HepG2 (cell line): Measurements from ENCODE around the gene TSSK3. TPM values are rescaled to one million over a fixed set of nuclear protein-coding genes. Genes with fewer than 3 reads are reported as not detected.
A peak's percentile ranks its signal among the peaks of the same experiment; 100 is the strongest.

Source experiments
- E2F2 ChIP-seq: sonication (generic); formaldehyde crosslinking; IDR thresholded peaks from 2 replicates; pipeline ENCODE4 v1.4.0; 2020; ENCODE audit warnings: missing genetic modification reagents, borderline replicate concordance
- KIAA2018 ChIP-seq: sonication (generic); formaldehyde crosslinking; IDR thresholded peaks from 2 replicates; pipeline ENCODE4 v1.5.0; 2020; ENCODE audit warnings: mild to moderate bottlenecking, missing genetic modification reagents, borderline replicate concordance
- NFIB ChIP-seq: sonication (generic); formaldehyde crosslinking; IDR thresholded peaks from 2 replicates; pipeline ENCODE4 v1.9.0; 2021; ENCODE audit warnings: missing genetic modification reagents, mild to moderate bottlenecking, borderline replicate concordance
- NFIC ChIP-seq: IDR thresholded peaks from 2 replicates; pipeline ENCODE4 v1.6.1; 2012; ENCODE audit warnings: mild to moderate bottlenecking, low read length, inconsistent platforms
- PRDM4 ChIP-seq: sonication (generic); formaldehyde crosslinking; IDR thresholded peaks from 2 replicates; pipeline ENCODE4 v1.9.0; 2021; ENCODE audit warnings: missing genetic modification reagents, borderline replicate concordance
- SMC3 ChIP-seq: IDR thresholded peaks from 2 replicates; pipeline ENCODE4 v1.6.1; 2011; ENCODE audit warnings: low read length, improper control_type of control experiment
- YEATS4 ChIP-seq: sonication (generic); formaldehyde crosslinking; IDR thresholded peaks from 2 replicates; pipeline ENCODE4 v1.4.0; 2020; ENCODE audit warnings: missing genetic modification reagents, borderline replicate concordance
- ZFP36L2 ChIP-seq: sonication (generic); formaldehyde crosslinking; IDR thresholded peaks from 2 replicates; pipeline ENCODE4 v1.4.0; 2020; ENCODE audit warnings: missing genetic modification reagents
- ZNF225 ChIP-seq: sonication (generic); formaldehyde crosslinking; IDR thresholded peaks from 2 replicates; pipeline ENCODE4 v1.4.0; 2020; ENCODE audit warnings: mild to moderate bottlenecking, missing genetic modification reagents
- ZSCAN22 ChIP-seq: sonication (generic); formaldehyde crosslinking; IDR thresholded peaks from 2 replicates; pipeline ENCODE4 v1.4.0; 2020; ENCODE audit warnings: mild to moderate bottlenecking, missing genetic modification reagents
- polyA plus RNA-seq, 8 experiments: library from polyadenylated mRNA; depleted of rRNA in 3 of 8; stranded (reverse) in 7 of 8; unstranded in 1 of 8; fragments of >200 nt; fragmentation: Illumina TruSeq in 4 of 8; extraction: Trizol in 4 of 8; gene quantifications; 2 replicates each; pipeline versions ENCODE4 v1.2.1 to v1.2.3, GENCODE V29; 2011 to 2016; ENCODE audit warnings: low read depth in 4 of 8, missing spikeins in 1 of 8, mixed read lengths in 1 of 8; ENCODE audit not compliant: insufficient read depth in 1 of 8
- total RNA-seq, 5 experiments: library from RNA; depleted of rRNA; stranded (reverse); fragments of >200 nt; fragmentation: Illumina TruSeq; extraction: Trizol; gene quantifications; 2 replicates each; pipeline ENCODE4 v1.2.3, GENCODE V29; 2016; ENCODE audit warnings: low read depth in 1 of 5
- TF ChIP-seq, protein P1 (sequence below): sonication (generic); formaldehyde crosslinking; IDR thresholded peaks from 2 replicates; pipeline ENCODE4 v1.5.0; 2020; ENCODE audit warnings: mild to moderate bottlenecking, missing genetic modification reagents, borderline replicate concordance
- TF ChIP-seq, protein P2 (sequence below): sonication (generic); formaldehyde crosslinking; IDR thresholded peaks from 2 replicates; pipeline ENCODE4 v1.4.0; 2020; ENCODE audit warnings: missing genetic modification reagents

Gene TSSK3
- total and polyA plus RNA-seq, 2 of the 13 experiments (the other 11 are each of a cell fraction or from before 2014, with no cell fraction given): 1.0 to 1.1 TPM

- no peak for TF ChIP-seq PRDM4 (CRISPR knock-in tag)
- no peak for TF ChIP-seq ZNF225 (CRISPR knock-in tag)
- TF ChIP-seq YEATS4: no peak
- TF ChIP-seq SMC3: no peak
- peak; percentile 74 for TF ChIP-seq NFIC
- TF ChIP-seq KIAA2018 (CRISPR knock-in tag): no peak
- TF ChIP-seq, protein P1, sequence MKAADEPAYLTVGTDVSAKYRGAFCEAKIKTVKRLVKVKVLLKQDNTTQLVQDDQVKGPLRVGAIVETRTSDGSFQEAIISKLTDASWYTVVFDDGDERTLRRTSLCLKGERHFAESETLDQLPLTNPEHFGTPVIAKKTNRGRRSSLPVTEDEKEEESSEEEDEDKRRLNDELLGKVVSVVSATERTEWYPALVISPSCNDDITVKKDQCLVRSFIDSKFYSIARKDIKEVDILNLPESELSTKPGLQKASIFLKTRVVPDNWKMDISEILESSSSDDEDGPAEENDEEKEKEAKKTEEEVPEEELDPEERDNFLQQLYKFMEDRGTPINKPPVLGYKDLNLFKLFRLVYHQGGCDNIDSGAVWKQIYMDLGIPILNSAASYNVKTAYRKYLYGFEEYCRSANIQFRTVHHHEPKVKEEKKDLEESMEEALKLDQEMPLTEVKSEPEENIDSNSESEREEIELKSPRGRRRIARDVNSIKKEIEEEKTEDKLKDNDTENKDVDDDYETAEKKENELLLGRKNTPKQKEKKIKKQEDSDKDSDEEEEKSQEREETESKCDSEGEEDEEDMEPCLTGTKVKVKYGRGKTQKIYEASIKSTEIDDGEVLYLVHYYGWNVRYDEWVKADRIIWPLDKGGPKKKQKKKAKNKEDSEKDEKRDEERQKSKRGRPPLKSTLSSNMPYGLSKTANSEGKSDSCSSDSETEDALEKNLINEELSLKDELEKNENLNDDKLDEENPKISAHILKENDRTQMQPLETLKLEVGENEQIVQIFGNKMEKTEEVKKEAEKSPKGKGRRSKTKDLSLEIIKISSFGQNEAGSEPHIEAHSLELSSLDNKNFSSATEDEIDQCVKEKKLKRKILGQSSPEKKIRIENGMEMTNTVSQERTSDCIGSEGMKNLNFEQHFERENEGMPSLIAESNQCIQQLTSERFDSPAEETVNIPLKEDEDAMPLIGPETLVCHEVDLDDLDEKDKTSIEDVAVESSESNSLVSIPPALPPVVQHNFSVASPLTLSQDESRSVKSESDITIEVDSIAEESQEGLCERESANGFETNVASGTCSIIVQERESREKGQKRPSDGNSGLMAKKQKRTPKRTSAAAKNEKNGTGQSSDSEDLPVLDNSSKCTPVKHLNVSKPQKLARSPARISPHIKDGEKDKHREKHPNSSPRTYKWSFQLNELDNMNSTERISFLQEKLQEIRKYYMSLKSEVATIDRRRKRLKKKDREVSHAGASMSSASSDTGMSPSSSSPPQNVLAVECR (CRISPR knock-in tag): peak; percentile 47; the same call in 1 of the 2 replicates
- TF ChIP-seq ZSCAN22: no peak
- TF ChIP-seq ZFP36L2 (CRISPR knock-in tag): 0 out of 2 replicates have a peak, but pooled peaks have one; percentile 60
- TF ChIP-seq, protein P2, sequence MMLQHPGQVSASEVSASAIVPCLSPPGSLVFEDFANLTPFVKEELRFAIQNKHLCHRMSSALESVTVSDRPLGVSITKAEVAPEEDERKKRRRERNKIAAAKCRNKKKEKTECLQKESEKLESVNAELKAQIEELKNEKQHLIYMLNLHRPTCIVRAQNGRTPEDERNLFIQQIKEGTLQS (CRISPR knock-in tag): 0 out of 2 replicates have a peak, but pooled peaks have one; percentile 18
- TF ChIP-seq NFIB (CRISPR knock-in tag): no peak
- no peak for TF ChIP-seq E2F2
Measured at GRCh38 chr1:32321712-32322291, 40.5 kb upstream of the TSSK3 start (continued).
